ENCODE results near the gene TRIM63. TPM values are rescaled to one million over a fixed set of nuclear protein-coding genes. Genes with fewer than 3 reads are reported as not detected.

Gene TRIM63
- total and polyA plus RNA-seq, 2 of the 13 experiments (the other 11 are each of a cell fraction or from before 2014, with no cell fraction given): not detected

DNA sequence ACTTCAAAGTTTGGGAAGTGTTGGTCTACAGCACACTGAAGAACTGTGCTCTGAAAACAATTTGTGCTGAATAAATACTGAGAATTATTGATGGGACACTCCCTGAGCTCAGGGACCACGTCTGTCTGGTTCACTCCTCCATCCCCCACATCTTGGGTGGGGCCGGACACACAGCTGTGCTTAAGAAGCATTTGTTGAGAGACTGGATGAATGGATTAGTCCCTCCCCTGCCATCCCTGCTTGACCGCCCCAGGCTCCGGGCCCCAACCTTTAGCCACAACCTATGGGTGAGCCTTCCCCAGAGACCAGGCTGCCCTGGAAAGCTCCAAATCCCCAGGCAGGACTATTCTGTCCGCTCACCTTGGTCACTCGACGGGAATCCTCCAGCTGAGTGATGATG is 7.5 kb downstream of the TRIM63 start:
- no peaks in the 10 kb centered on the region for H3K36me3 ChIP-seq (replicated peaks in 1 of 2; ENCODE audit: control insufficient read depth in 1 of 2, insufficient read depth in 2 of 2, low read length in 2 of 2)
- DNase-seq (ENCODE audit: low spot score): no peak
- no peak overlapping the region for H2AFZ ChIP-seq (ENCODE audit: low read length)
- ChIA-PET CTCF (ENCODE audit: low intra/inter-chr PET ratio, low total read pairs) (no interaction called here), POLR2A (no interaction called here)
- H3K4me2 ChIP-seq (ENCODE audit: low read depth, low read length): no peak overlapping the region
- no peak overlapping the region for H3K27ac ChIP-seq (ENCODE audit: extremely low read length, insufficient read depth, low read length)
- ATAC-seq: no peak
- WGBS (ENCODE audit: low lambda C conversion rate): 35% methylated on average over 7 of the region's 7 CpGs
- H3K79me2 ChIP-seq (ENCODE audit: insufficient read depth, low read length): no peaks in the 10 kb centered on the region
- in situ Hi-C loops (cut with HindIII; ENCODE audit: extremely low pct_ligation_motif_present, low pct_unique_long_range_greater_than_20kb): no loop called here
- no peaks in the 10 kb centered on the region for H4K20me1 ChIP-seq (ENCODE audit: insufficient read depth, low read length)
- TF ChIP-seq, protein P1, sequence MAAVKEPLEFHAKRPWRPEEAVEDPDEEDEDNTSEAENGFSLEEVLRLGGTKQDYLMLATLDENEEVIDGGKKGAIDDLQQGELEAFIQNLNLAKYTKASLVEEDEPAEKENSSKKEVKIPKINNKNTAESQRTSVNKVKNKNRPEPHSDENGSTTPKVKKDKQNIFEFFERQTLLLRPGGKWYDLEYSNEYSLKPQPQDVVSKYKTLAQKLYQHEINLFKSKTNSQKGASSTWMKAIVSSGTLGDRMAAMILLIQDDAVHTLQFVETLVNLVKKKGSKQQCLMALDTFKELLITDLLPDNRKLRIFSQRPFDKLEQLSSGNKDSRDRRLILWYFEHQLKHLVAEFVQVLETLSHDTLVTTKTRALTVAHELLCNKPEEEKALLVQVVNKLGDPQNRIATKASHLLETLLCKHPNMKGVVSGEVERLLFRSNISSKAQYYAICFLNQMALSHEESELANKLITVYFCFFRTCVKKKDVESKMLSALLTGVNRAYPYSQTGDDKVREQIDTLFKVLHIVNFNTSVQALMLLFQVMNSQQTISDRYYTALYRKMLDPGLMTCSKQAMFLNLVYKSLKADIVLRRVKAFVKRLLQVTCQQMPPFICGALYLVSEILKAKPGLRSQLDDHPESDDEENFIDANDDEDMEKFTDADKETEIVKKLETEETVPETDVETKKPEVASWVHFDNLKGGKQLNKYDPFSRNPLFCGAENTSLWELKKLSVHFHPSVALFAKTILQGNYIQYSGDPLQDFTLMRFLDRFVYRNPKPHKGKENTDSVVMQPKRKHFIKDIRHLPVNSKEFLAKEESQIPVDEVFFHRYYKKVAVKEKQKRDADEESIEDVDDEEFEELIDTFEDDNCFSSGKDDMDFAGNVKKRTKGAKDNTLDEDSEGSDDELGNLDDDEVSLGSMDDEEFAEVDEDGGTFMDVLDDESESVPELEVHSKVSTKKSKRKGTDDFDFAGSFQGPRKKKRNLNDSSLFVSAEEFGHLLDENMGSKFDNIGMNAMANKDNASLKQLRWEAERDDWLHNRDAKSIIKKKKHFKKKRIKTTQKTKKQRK (IDR thresholded peaks at IDR 0.05; ENCODE audit: low read length): no peak
- TF ChIP-seq KAT8 (CRISPR knock-in tag; IDR thresholded peaks at IDR 0.05): no peak
- TF ChIP-seq STAT6 (CRISPR knock-in tag; IDR thresholded peaks at IDR 0.05; ENCODE audit: borderline replicate concordance): no peak
- TF ChIP-seq NFATC3 (CRISPR knock-in tag; IDR thresholded peaks at IDR 0.05): no peak
- TF ChIP-seq ZNF841 (CRISPR knock-in tag; IDR thresholded peaks at IDR 0.05; ENCODE audit: borderline replicate concordance): no peak
- TF ChIP-seq, protein P2, sequence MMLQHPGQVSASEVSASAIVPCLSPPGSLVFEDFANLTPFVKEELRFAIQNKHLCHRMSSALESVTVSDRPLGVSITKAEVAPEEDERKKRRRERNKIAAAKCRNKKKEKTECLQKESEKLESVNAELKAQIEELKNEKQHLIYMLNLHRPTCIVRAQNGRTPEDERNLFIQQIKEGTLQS (CRISPR knock-in tag; IDR thresholded peaks at IDR 0.05): no peak
- TF ChIP-seq, protein P3, sequence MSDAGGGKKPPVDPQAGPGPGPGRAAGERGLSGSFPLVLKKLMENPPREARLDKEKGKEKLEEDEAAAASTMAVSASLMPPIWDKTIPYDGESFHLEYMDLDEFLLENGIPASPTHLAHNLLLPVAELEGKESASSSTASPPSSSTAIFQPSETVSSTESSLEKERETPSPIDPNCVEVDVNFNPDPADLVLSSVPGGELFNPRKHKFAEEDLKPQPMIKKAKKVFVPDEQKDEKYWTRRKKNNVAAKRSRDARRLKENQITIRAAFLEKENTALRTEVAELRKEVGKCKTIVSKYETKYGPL (CRISPR knock-in tag; IDR thresholded peaks at IDR 0.05): no peak
- no peak for TF ChIP-seq MAFF (IDR thresholded peaks at IDR 0.05; ENCODE audit: low read depth, low read length)
- no peaks in the 10 kb centered on the region for H3K4me1 ChIP-seq (ENCODE audit: insufficient read depth, low read length)
- no peaks in the 10 kb centered on the region for H3K9me3 ChIP-seq (ENCODE audit: low read length)
- no peak overlapping the region for H3K4me3 ChIP-seq (replicated peaks in 1 of 3; ENCODE audit: insufficient read depth in 1 of 3, low read depth in 2 of 3, low read length in 3 of 3)
- H3K27me3 ChIP-seq (ENCODE audit: control insufficient read depth in 1 of 2, insufficient read depth in 2 of 2, low read length in 2 of 2): peaks cover 1 to 52% of the 10 kb centered on the region in 2 experiments; a peak in 4 of 5 replicates
- intact Hi-C loops (cut with micrococcal nuclease; ENCODE audit: unreplicated experiment): no loop called here
- H3K9ac ChIP-seq (ENCODE audit: insufficient read depth, low read depth, low read length): no peak overlapping the region
- no TSS peak for BruUV-seq (replicated peaks)
- FAIRE-seq: no peak
